Endodermal cell (in vitro differentiated cells): ENCODE results near the gene HPCAL1. TPM values are rescaled to one million over a fixed set of nuclear protein-coding genes. Genes with fewer than 3 reads are reported as not detected.

Experiments
- DNase-seq: peaks from one replicate; pipeline ENCODE4 v3.0.0-alpha.2; 2017
- H3K27ac ChIP-seq: 2 replicates; pipeline ENCODE4 v1.5.1; 2013; ENCODE audit warnings: mild to moderate bottlenecking, low read depth, low read length, moderate library complexity
- H3K27me3 ChIP-seq: 2 replicates; pipeline ENCODE4 v1.6.1; 2013; ENCODE audit warnings: mild to moderate bottlenecking, low read length, moderate library complexity; ENCODE audit not compliant: insufficient read depth, control insufficient read depth, poor library complexity, severe bottlenecking
- H3K36me3 ChIP-seq: 2 replicates; pipeline ENCODE4 v1.7.0; 2013; ENCODE audit warnings: mild to moderate bottlenecking, low read length, moderate library complexity; ENCODE audit not compliant: control insufficient read depth, insufficient read depth
- H3K4me1 ChIP-seq: one replicate; pipeline ENCODE4 v1.7.0; 2013; ENCODE audit warnings: low read length; ENCODE audit not compliant: control insufficient read depth, insufficient read depth
- H3K4me3 ChIP-seq: 2 replicates; pipeline ENCODE4 v1.5.1; 2013; ENCODE audit warnings: mild to moderate bottlenecking, low read length, moderate library complexity
- H3K9ac ChIP-seq: 2 replicates; pipeline ENCODE4 v1.6.1; 2013; ENCODE audit warnings: mild to moderate bottlenecking, low read length, moderate library complexity; ENCODE audit not compliant: poor library complexity, severe bottlenecking; ENCODE audit errors: extremely low read depth
- H3K9me3 ChIP-seq: 2 replicates; pipeline ENCODE4 v1.6.1; 2013; ENCODE audit warnings: mild to moderate bottlenecking, low read length, moderate library complexity; ENCODE audit not compliant: control insufficient read depth
- H3K27ac Mint-ChIP-seq: 2 replicates; pipeline ENCODE4 v1.8.0; 2020; ENCODE audit warnings: mixed read lengths
- H3K27me3 Mint-ChIP-seq: 2 replicates; pipeline ENCODE4 v1.8.0; 2021; ENCODE audit warnings: mild to moderate bottlenecking, mixed read lengths; ENCODE audit not compliant: insufficient read depth
- H3K36me3 Mint-ChIP-seq: 2 replicates; pipeline ENCODE4 v1.8.0; 2020; ENCODE audit warnings: low read depth, mixed read lengths
- H3K4me1 Mint-ChIP-seq: 2 replicates; pipeline ENCODE4 v1.8.0; 2020; ENCODE audit warnings: mixed read lengths
- H3K4me3 Mint-ChIP-seq: 2 replicates; pipeline ENCODE4 v1.8.0; 2020; ENCODE audit warnings: mild to moderate bottlenecking, moderate library complexity, mixed read lengths
- H3K9me3 Mint-ChIP-seq: 2 replicates; pipeline ENCODE4 v1.8.0; 2020; ENCODE audit warnings: mild to moderate bottlenecking, mixed read lengths
- CTCF ChIP-seq: fragments of 200-600 bp; sonication (generic); conservative IDR thresholded peaks from 2 replicates; pipeline ENCODE4 v1.5.0; 2021; ENCODE audit warnings: antibody characterized with exemption, mild to moderate bottlenecking
- WGBS, 2 experiments: methylation state at CpG; one replicate each; pipeline versions ENCODE4 v1.1.5 to v1.1.7; 2013; ENCODE audit warnings: missing lambda C conversion rate in 2 of 2, mixed read lengths in 1 of 2; ENCODE audit not compliant: insufficient coverage in 1 of 2, insufficient read length in 1 of 2; 5-methylcytosine and 5-hydroxymethylcytosine counted together
- total RNA-seq, 2 donors: library from RNA; stranded (reverse); fragmentation: NEBNext Ultra II Directional in 1 of 2; extraction: Animal tissue kit (Norgen Biotek cat#: 25700) in 1 of 2; gene quantifications; 2 replicates in 1 of 2; 3 replicates in 1 of 2; pipeline ENCODE4 v1.2.1, GENCODE V29; 2021

HPCAL1 gene
- total RNA-seq, 2 donors from 2014 or later: 6.8 to 8.1 TPM

DNA sequence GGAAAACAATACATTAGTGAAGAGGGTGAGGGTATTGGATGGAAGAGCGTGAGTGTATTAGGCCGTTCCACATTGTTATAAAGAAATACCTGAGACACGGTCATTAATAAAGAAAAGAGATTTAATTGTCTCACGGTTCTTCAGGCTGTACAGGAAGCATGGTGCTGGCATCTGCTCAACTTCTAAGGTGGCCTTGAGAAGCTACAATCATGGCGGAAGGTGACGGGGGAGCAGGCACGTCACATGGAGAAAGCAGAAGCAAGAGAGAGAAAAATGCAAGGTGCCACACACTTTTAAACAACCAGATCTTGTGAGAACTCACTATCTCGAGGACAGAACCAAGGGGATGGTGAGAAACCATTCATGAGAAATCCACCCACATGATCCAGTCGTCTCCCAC lies 18.2 kb downstream of the HPCAL1 start:
- Mint-ChIP-seq H3K9me3 (peaks cover 17% of the 10 kb centered on the region), H3K36me3 (peaks cover 3% of the 10 kb centered on the region), H3K4me3 (no peak overlapping the region), H3K27ac (no peak overlapping the region), H3K27me3 (no peaks in the 10 kb centered on the region), H3K4me1 (peaks cover 22% of the 10 kb centered on the region)
- Histone ChIP-seq H3K27ac (no peak overlapping the region), H3K9me3 (peaks cover 10% of the 10 kb centered on the region), H3K9ac (no peak overlapping the region), H3K4me3 (no peak overlapping the region), H3K36me3 (no peaks in the 10 kb centered on the region), H3K4me1 (no peaks in the 10 kb centered on the region), H3K27me3 (no peaks in the 10 kb centered on the region)
- DNase-seq: no peak
- 94 to 98% methylated on average over 9 of the region's 9 CpGs for WGBS, 2 experiments
- TF ChIP-seq CTCF: no peak

DNA sequence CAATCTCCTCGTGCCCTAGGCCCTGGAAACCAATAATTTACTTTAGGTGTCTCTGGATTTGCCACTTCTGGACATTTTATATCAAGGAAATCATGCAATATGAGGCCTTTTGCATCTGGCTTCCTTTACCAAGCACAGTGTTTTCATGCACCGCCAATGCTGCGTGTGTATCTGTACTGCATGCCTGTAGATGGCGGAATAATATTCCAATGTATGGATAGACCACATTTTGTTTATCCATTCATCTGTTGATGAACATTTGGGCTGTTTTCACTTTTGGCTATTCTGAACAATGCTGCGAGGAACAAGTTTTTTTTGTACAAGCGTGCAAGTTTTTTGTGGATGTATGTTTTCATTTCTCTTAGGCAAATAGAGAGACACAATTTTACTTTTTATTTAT lies 18.9 kb downstream of the HPCAL1 start:
- Mint-ChIP-seq H3K36me3 (peaks cover 3% of the 10 kb centered on the region), H3K27me3 (no peaks in the 10 kb centered on the region)
- no peak for TF ChIP-seq CTCF

DNA sequence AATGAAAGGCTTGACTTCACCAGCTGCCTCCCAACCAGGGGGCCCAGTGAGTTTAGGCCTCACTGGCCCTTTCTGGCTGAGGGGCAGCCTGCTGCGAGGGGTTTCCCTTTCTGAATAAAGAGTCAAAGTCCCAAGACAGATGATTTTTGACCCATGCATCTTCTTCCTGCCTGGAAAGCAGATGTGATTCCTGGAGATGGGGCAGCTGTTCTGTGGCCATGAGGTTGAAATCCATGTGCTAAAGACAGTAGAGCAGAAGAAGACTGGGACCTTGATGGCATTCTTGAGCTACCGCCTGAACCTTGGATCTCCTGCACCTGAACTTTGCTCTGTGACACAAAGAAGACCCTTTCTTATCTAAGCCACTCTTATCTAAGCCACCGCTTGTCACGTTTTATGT lies 19.8 kb downstream of the HPCAL1 start:
- H3K27ac Mint-ChIP-seq: no peak overlapping the region
- H3K9ac ChIP-seq: no peak overlapping the region
- H3K36me3 ChIP-seq: no peaks in the 10 kb centered on the region
- peaks cover 10% of the 10 kb centered on the region for H3K9me3 ChIP-seq
- H3K27me3 ChIP-seq: no peaks in the 10 kb centered on the region
- 88 to 90% methylated on average over 4 of the region's 4 CpGs for WGBS, 2 experiments
- peaks cover 29% of the 10 kb centered on the region for H3K4me1 Mint-ChIP-seq
- no peak overlapping the region for H3K4me3 ChIP-seq
- no peaks in the 10 kb centered on the region for H3K4me1 ChIP-seq
- DNase-seq: no peak
- H3K4me3 Mint-ChIP-seq: no peak overlapping the region
- H3K27me3 Mint-ChIP-seq: no peaks in the 10 kb centered on the region
- no peak for TF ChIP-seq CTCF
- peaks cover 17% of the 10 kb centered on the region for H3K9me3 Mint-ChIP-seq
- no peak overlapping the region for H3K27ac ChIP-seq
- peaks cover 3% of the 10 kb centered on the region for H3K36me3 Mint-ChIP-seq

More for the DNA sequence above, 18.9 kb downstream of the HPCAL1 start:
- H3K4me3 Mint-ChIP-seq: no peak overlapping the region
- no peak overlapping the region for H3K9ac ChIP-seq
- peaks cover 22% of the 10 kb centered on the region for H3K4me1 Mint-ChIP-seq
- 95% methylated on average over 4 to 6 of the region's 6 CpGs for WGBS, 2 experiments
- no peak overlapping the region for H3K27ac Mint-ChIP-seq
- H3K4me3 ChIP-seq: no peak overlapping the region
- no peaks in the 10 kb centered on the region for H3K36me3 ChIP-seq
- no peak for DNase-seq
- H3K27ac ChIP-seq: no peak overlapping the region
- no peaks in the 10 kb centered on the region for H3K27me3 ChIP-seq
- H3K9me3 Mint-ChIP-seq: peaks cover 17% of the 10 kb centered on the region
- H3K9me3 ChIP-seq: peaks cover 10% of the 10 kb centered on the region
- H3K4me1 ChIP-seq: no peaks in the 10 kb centered on the region
